Right cardiac atrium (tissue), 5 donors: ENCODE data around the gene SYNE2. TPM values are rescaled to one million over a fixed set of nuclear protein-coding genes. Genes with fewer than 3 reads are reported as not detected.
"Not testable (repeated sequence)": the region's sequence is repeated elsewhere in the genome, so short reads cannot be mapped to it uniquely, and the experiment has no call there.

Source experiments
- ATAC-seq, 2 donors: fragments of 200-7000 bp; cut with Tn5 transposase; one replicate each; pipeline versions ENCODE4 v1.8.0 to v1.9.1; 2020; ENCODE audit warnings: moderate library complexity in 2 of 2, mild to moderate bottlenecking in 1 of 2
- DNase-seq, 3 donors: peaks; one replicate each; pipeline ENCODE4 v3.0.0-alpha.2; 2020
- H3K27ac ChIP-seq: one replicate; pipeline ENCODE4 v1.5.1; 2013; ENCODE audit warnings: mild to moderate bottlenecking, low read length, control low read depth, moderate library complexity
- H3K27me3 ChIP-seq: one replicate; pipeline ENCODE4 v1.6.1; 2013; ENCODE audit not compliant: control insufficient read depth, insufficient read depth
- H3K4me1 ChIP-seq: one replicate; pipeline ENCODE4 v1.6.1; 2013; ENCODE audit warnings: low read length; ENCODE audit not compliant: control insufficient read depth, insufficient read depth
- H3K4me3 ChIP-seq: one replicate; pipeline ENCODE4 v1.5.1; 2013; ENCODE audit warnings: low read length, control low read depth
- H3K9me3 ChIP-seq: one replicate; pipeline ENCODE4 v1.6.1; 2013; ENCODE audit warnings: low read length; ENCODE audit not compliant: control insufficient read depth
- WGBS: extraction: QIAGEN DNeasy Blood & Tissue Kit; methylation state at CpG from one replicate; pipeline ENCODE4 v1.1.7; 2013; 5-methylcytosine and 5-hydroxymethylcytosine counted together
- intact Hi-C, 4 donors: fragments of 100-400 bp; cut with DNase I; formaldehyde crosslinking; loops; one replicate each; pipeline versions ENCODE4 v1.11.0 to v1.14.0; 2022 to 2023
- polyA plus RNA-seq: library from polyadenylated mRNA; stranded (reverse); fragments of 200-250 nt; gene quantifications from one replicate; pipeline ENCODE4 v1.2.3, GENCODE V29; 2013
- total RNA-seq, 4 donors: library from RNA; stranded (reverse); fragmentation: NEBNext Ultra II Directional; extraction: Animal tissue kit (Norgen Biotek cat#: 25700); gene quantifications; one replicate each; pipeline ENCODE4 v1.2.1, GENCODE V29; 2021
- donor health status: healthy with polysubstance abuse.
- donor health status: DM: no; HTN: yes; CAD: no.
- donor health status: DM: no; HTN: no; CAD: no.
- donor health status: DM: no; HTN: yes; CAD: no; lungs with severe emphysema.
- donor health status: DM: yes; HTN: yes; CAD: no.

The SYNE2 gene
- total and polyA plus RNA-seq, 5 donors, result 83.7 to 229 (median 160) TPM

GRCh38 chr14:64178814-64179213 is 326.0 kb downstream of the SYNE2 start:
- no peak for DNase-seq
- H3K4me3 ChIP-seq, result no peak overlapping the region
- H3K9me3 ChIP-seq, result no peaks in the 10 kb centered on the region
- no peaks in the 10 kb centered on the region for H3K4me1 ChIP-seq
- ATAC-seq, result no peak
- intact Hi-C loops, result no loop called here
- 96% methylated on average over 3 of the region's 3 CpGs for WGBS
- no peak overlapping the region for H3K27ac ChIP-seq
- no peaks in the 10 kb centered on the region for H3K27me3 ChIP-seq

GRCh38 chr14:64182908-64183307 is 330.1 kb downstream of the SYNE2 start:
- 98% methylated on average over 40 of the region's 40 CpGs for WGBS
- intact Hi-C loops, H3K27ac ChIP-seq, H3K4me1 ChIP-seq, ATAC-seq, H3K9me3 ChIP-seq, H3K4me3 ChIP-seq, H3K27me3 ChIP-seq: not testable (repeated sequence)
- DNase-seq, result peak in 1 of 3 donors; percentile 58

GRCh38 chr14:64184103-64184729 is 331.4 kb downstream of the SYNE2 start:
- no peak overlapping the region for H3K4me3 ChIP-seq
- intact Hi-C loops, result no loop called here

GRCh38 chr14:64185184-64185583 is 332.4 kb downstream of the SYNE2 start:
- no peak for DNase-seq
- 92% methylated on average over 1 of the region's 1 CpG for WGBS
- intact Hi-C loops, result no loop called here
- Histone ChIP-seq H3K27ac (no peak overlapping the region), H3K4me3 (no peak overlapping the region), H3K4me1 (no peaks in the 10 kb centered on the region), H3K9me3 (no peaks in the 10 kb centered on the region), H3K27me3 (no peaks in the 10 kb centered on the region)
- no peak for ATAC-seq

More at GRCh38 chr14:64184103-64184729, 331.4 kb downstream of the SYNE2 start:
- Histone ChIP-seq H3K27me3 (no peaks in the 10 kb centered on the region), H3K4me1 (no peaks in the 10 kb centered on the region), H3K9me3 (no peaks in the 10 kb centered on the region), H3K27ac (no peak overlapping the region)
- ATAC-seq, result no peak
- 97% methylated on average over 7 of the region's 7 CpGs for WGBS
- DNase-seq, result no peak

- H3K27ac ChIP-seq, result no peak overlapping the region
- H3K27me3 ChIP-seq, result no peaks in the 10 kb centered on the region
- 84% methylated on average over 12 of the region's 12 CpGs for WGBS
- H3K4me1 ChIP-seq, result no peaks in the 10 kb centered on the region
- ATAC-seq (no peak), DNase-seq (no peak)
- H3K9me3 ChIP-seq, result no peaks in the 10 kb centered on the region
- intact Hi-C loops, result no loop called here
- H3K4me3 ChIP-seq, result no peak overlapping the region
Measured at GRCh38 chr14:64186231-64187129, 333.7 kb downstream of the SYNE2 start.

GRCh38 chr14:64187331-64187730 is 334.5 kb downstream of the SYNE2 start:
- no peak overlapping the region for H3K4me3 ChIP-seq
- intact Hi-C loops, result no loop called here
- H3K27ac ChIP-seq, result no peak overlapping the region
- no peaks in the 10 kb centered on the region for H3K27me3 ChIP-seq
- 66% methylated on average over 3 of the region's 3 CpGs for WGBS
- DNase-seq (no peak), ATAC-seq (no peak)
- no peaks in the 10 kb centered on the region for H3K9me3 ChIP-seq
- H3K4me1 ChIP-seq, result no peaks in the 10 kb centered on the region

- Histone ChIP-seq H3K4me3 (no peak overlapping the region), H3K27me3 (no peaks in the 10 kb centered on the region), H3K4me1 (peaks cover 4% of the 10 kb centered on the region), H3K9me3 (no peaks in the 10 kb centered on the region), H3K27ac (no peak overlapping the region)
- DNase-seq (no peak), ATAC-seq (no peak)
- 95% methylated on average over 3 of the region's 3 CpGs for WGBS
- intact Hi-C loops, result no loop called here
Measured at GRCh38 chr14:64190974-64191502, 338.2 kb downstream of the SYNE2 start.

- ATAC-seq, result no peak
- Histone ChIP-seq H3K27ac (no peak overlapping the region), H3K4me3 (no peak overlapping the region), H3K27me3 (no peaks in the 10 kb centered on the region), H3K4me1 (peaks cover 4% of the 10 kb centered on the region), H3K9me3 (no peaks in the 10 kb centered on the region)
- 72% methylated on average over 2 of the region's 2 CpGs for WGBS
- no peak for DNase-seq
- intact Hi-C loops, result no loop called here
Measured at GRCh38 chr14:64191756-64192155, 339.0 kb downstream of the SYNE2 start.

- no peak overlapping the region for H3K4me3 ChIP-seq
- 72% methylated on average over 2 of the region's 2 CpGs for WGBS
- no peak overlapping the region for H3K27ac ChIP-seq
- DNase-seq (no peak), ATAC-seq (peak; percentile 25 to 46)
- H3K27me3 ChIP-seq, result no peaks in the 10 kb centered on the region
- intact Hi-C loops, result no loop called here
- peaks cover 5% of the 10 kb centered on the region for H3K4me1 ChIP-seq
- H3K9me3 ChIP-seq, result no peaks in the 10 kb centered on the region
Measured at GRCh38 chr14:64193821-64194220, 341.0 kb downstream of the SYNE2 start.

- H3K27ac ChIP-seq, result no peak overlapping the region
- WGBS, result 78% methylated on average over 3 of the region's 3 CpGs
- ATAC-seq, result no peak
Measured at GRCh38 chr14:64194404-64194803, 341.6 kb downstream of the SYNE2 start.

GRCh38 chr14:64195199-64195598 is 342.4 kb downstream of the SYNE2 start:
- H3K27ac ChIP-seq, result no peak overlapping the region
- ATAC-seq, result no peak
- DNase-seq, result no peak
- intact Hi-C loops, result no loop called here
- no peak overlapping the region for H3K4me3 ChIP-seq
- peaks cover 9% of the 10 kb centered on the region for H3K4me1 ChIP-seq
- H3K27me3 ChIP-seq, result no peaks in the 10 kb centered on the region
- WGBS, result 30% methylated on average over 2 of the region's 2 CpGs
- no peaks in the 10 kb centered on the region for H3K9me3 ChIP-seq

More at GRCh38 chr14:64194404-64194803, 341.6 kb downstream of the SYNE2 start:
- H3K27me3 ChIP-seq, result no peaks in the 10 kb centered on the region
- intact Hi-C loops, result no loop called here
- no peaks in the 10 kb centered on the region for H3K9me3 ChIP-seq
- peaks cover 9% of the 10 kb centered on the region for H3K4me1 ChIP-seq
- DNase-seq, result no peak
- no peak overlapping the region for H3K4me3 ChIP-seq
